HG02943 (cell line): Measurements from ENCODE around the gene IMPA2.
"Not testable (repeated sequence)": the region's sequence is repeated elsewhere in the genome, so short reads cannot be mapped to it uniquely, and the experiment has no call there.

ENCODE experiments used
- ATAC-seq: cut with Tn5 transposase; IDR thresholded peaks from one replicate; pipeline ENCODE4 v1.9.1; 2021; ENCODE audit warnings: mild to moderate bottlenecking, low read depth, moderate library complexity; ENCODE audit not compliant: unreplicated experiment

IMPA2 gene

DNA sequence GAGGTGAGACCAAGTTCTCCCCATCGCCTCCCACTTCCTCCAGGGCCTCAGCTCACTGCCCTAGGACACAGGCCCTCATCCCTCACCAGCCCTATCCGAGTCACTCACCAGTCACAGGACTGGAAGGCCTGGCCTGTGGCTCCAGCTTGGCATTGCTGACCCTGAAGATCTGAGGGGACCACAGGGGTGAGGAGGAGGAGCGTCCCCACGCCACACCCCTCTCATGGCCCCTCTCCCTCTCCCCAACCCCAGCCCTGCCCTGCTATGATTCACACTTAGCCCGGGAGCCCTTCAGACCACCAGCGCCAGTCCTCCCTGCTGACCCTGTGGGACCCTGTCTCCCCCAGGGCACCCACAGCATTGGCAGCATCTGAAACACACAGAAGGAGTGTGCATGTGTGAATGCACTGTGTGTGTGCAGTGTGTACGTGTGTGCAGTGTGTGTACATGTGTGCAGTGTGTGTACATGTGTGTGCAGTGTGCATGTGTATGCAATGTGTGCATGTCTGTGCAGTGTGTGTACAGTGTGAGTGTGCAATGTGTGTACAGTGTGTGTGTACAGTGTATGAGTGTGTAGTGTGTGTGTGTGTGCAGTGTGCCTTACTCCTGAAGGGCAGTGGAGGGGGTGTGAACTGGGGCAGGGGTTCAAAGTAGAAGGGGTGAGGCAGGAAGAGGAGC lies 82.9 kb downstream of the IMPA2 start:
- ATAC-seq: no peak

- no peak for ATAC-seq
Observed at GRCh38 chr18:12065397-12065796, 84.1 kb downstream of the IMPA2 start.

DNA sequence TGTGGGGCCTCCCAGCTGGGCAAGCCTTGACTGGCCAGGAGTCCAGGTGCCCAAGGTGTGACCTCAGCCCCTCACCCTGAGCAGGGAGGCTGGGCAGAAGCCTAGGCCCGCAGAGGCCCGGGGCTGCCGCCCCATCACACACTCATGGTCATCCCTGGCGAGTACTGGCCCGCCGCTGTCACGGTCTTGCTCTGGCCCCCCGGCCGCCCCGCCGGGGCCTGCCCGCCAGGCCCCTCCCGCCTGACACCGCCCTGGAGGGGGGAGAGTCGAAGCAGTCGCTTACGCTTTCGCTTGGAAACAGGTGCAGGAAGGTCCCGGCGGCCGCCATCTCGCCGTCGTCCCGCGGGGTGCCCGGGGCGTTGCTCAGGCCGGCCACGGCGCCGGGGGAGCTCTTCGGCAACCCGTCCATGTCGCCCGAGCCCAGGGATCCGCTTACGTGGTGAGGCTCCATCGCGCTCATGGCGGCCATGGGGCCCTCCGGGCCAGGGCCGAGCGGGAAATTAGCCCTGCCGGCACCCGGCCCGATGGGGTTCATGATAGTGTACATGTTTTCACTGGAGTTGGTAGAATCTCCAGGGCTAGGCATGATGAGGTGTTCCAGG lies 85.7 kb downstream of the IMPA2 start:
- no peak for ATAC-seq

GRCh38 chr18:12067671-12068070 lies 86.4 kb downstream of the IMPA2 start:
- ATAC-seq: no peak

DNA sequence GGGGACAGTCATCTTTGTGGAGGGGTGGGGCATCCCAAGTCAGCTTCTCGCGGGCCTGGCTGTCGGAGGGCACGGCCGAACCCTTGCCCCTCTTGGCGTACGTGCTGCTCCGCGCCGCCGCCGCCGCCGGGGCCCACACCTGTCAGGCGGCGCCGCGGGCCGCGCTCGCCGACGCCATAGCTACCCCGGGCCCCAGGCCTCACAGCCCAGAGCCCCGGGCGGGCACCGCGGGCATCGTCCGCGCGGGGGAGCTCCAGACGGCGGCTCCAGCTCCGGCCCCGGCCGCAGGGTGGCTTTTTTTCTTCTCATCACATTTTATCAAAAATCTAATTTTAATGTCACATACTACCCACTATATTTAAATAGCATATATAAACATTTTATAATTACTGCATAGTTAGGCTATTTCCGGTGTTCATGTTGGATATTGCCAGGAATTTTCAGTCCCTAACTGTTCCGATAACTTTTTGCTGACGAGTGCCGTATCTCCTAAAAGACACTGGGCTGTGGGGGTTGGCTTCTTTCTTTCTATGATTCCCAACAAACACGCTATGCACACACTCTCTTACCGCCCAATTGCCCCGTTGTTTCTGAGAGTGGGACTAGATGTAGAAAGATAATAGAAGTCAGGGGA lies 87.1 kb downstream of the IMPA2 start:
- ATAC-seq: not testable (repeated sequence)

DNA sequence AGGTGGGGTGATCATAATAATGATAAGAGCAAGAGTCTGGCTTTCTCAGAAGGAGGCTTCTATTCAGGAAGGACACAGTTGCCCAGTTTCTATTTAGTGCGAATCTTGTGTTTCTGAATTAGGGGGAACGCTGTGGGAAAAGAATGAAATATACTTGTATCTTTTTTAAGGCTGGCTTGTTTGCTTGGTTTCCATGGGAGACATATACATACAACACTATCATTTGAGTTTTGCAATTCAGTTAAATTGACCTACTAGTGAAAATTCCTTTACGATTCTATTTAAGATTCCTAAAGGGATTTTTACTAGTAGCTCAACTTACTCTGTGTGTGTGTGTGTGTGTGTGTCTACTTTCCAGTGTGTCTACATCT lies 87.6 kb downstream of the IMPA2 start:
- ATAC-seq: no peak

DNA sequence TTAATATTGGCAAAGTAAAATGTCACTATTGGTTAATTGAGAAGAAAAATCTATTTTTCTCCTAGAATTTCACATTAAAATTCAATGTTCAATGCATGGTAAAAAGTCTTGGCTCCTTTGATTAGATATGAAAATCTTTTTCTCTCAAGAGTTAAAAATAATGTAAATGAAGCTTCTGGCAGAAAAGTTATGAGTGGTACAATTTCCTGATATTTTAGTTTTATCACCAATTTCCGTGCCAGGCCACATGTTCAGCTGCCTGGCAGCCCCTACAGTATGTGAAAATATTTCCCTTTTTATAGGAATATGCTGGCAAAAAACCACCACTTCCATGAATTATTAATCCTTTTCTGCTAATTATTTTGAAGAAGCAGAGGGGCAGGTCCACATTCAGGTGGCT lies 89.8 kb downstream of the IMPA2 start:
- ATAC-seq: not testable (repeated sequence)

- no peak for ATAC-seq
Observed at GRCh38 chr18:12072996-12073395, 91.7 kb downstream of the IMPA2 start.

DNA sequence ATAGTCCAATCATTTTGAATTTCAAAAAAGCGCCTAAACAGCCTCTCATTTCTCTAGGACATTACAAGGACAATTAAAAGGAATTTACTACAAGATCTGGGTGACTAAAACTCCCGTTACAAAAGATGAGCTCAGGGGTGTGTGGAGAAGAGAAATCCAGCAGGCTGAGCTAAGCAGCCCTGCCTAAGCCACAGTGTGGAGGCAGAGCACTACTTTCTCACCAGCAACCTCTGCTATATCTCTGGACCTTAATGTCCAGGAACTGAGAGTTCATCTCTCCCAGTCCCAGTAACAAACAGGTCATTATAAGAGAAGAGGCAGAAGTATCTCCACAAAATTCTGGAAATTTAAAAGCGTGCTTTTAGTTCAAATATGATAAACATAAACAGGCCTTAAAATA lies 93.4 kb downstream of the IMPA2 start:
- ATAC-seq: no peak

DNA sequence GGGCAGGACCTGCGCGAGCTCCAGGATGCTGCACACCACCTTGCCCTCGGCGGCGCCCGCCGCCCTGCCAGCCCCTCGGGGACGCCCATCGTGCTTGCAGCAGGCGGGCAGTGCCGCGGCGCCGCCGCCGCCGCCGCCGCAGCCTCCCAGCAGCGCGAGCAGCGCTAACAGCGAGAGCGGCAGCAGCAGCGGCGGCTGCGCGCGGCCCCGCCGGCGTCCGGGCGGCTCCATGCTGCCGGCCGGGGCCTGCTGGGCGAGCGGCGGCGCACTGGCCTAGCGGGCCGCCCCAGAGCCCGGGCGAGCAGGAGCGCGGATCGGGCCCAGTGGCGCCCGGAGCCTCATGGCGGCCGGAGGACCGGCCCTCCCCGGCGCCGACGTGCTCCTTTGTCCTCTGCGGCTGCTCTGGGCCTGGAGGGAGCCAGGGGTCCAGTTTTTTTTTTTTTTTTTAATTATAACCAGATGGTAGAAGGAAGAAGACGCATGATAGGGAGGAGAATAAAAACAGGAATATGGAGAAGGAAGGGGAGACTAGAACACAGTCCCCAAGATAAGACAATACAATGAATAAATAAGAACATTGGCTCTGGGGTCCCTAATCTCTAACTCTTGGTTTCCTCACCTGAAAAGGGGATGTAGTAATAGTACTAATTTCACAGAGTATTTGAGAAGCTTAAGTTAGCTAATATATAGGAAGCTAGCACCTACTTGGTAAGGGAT lies 95.3 kb downstream of the IMPA2 start:
- no peak for ATAC-seq

- not testable (repeated sequence) for ATAC-seq
Observed at GRCh38 chr18:12077994-12078393, 96.7 kb downstream of the IMPA2 start.

- no peak for ATAC-seq
Observed at GRCh38 chr18:12079491-12080237, 98.4 kb downstream of the IMPA2 start.
